GM18867 (cell line): ENCODE results near the gene RPRD2.

Experiments
- ATAC-seq: cut with Tn5 transposase; IDR thresholded peaks from one replicate; pipeline ENCODE4 v1.9.1; 2021; ENCODE audit warnings: mild to moderate bottlenecking, moderate library complexity; ENCODE audit not compliant: unreplicated experiment

RPRD2 gene

GRCh38 chr1:150466964-150467363, 103.0 kb downstream of the RPRD2 start:
- ATAC-seq, result no peak

- no peak for ATAC-seq
These were observed 105.3 kb downstream of the RPRD2 start for GRCh38 chr1:150469291-150469690.

- no peak for ATAC-seq
These were observed 108.8 kb downstream of the RPRD2 start for GRCh38 chr1:150472601-150473200.

GRCh38 chr1:150473659-150474058, 109.7 kb downstream of the RPRD2 start:
- no peak for ATAC-seq

GRCh38 chr1:150474869-150475268, 110.9 kb downstream of the RPRD2 start:
- no peak for ATAC-seq

- no peak for ATAC-seq
These were observed 112.8 kb downstream of the RPRD2 start for GRCh38 chr1:150476754-150477153.

- no peak for ATAC-seq
These were observed 113.4 kb downstream of the RPRD2 start for GRCh38 chr1:150477320-150477719.

GRCh38 chr1:150477733-150478132, 113.8 kb downstream of the RPRD2 start:
- no peak for ATAC-seq

- no peak for ATAC-seq
These were observed 115.4 kb downstream of the RPRD2 start for GRCh38 chr1:150479370-150479769.

- no peak for ATAC-seq
These were observed 116.0 kb downstream of the RPRD2 start for GRCh38 chr1:150479927-150480352.

- ATAC-seq, result no peak
These were observed 120.5 kb downstream of the RPRD2 start for GRCh38 chr1:150484431-150484830.

GRCh38 chr1:150484861-150485260, 120.9 kb downstream of the RPRD2 start:
- no peak for ATAC-seq

GRCh38 chr1:150486966-150487762, 123.2 kb downstream of the RPRD2 start, which contains the start of gene TARS2:
TSS of gene TARS2 (plus strand) at chr1:150487419. CDS start at chr1:150487451, 32 bp downstream.
- peak; percentile 100 for ATAC-seq

- ATAC-seq, result no peak
These were observed 123.8 kb downstream of the RPRD2 start for GRCh38 chr1:150487763-150488115.

- ATAC-seq, result no peak
These were observed 129.2 kb downstream of the RPRD2 start for GRCh38 chr1:150493175-150493574.

GRCh38 chr1:150498342-150498741, 134.4 kb downstream of the RPRD2 start:
- no peak for ATAC-seq

- no peak for ATAC-seq
These were observed 141.5 kb downstream of the RPRD2 start for GRCh38 chr1:150505431-150505830.

GRCh38 chr1:150507912-150508864, 144.2 kb downstream of the RPRD2 start, which contains the start of gene ECM1:
TSS of gene ECM1 (plus strand) at chr1:150508109. CDS start at chr1:150508210, 101 bp downstream.
- no peak for ATAC-seq

- no peak for ATAC-seq
These were observed 145.0 kb downstream of the RPRD2 start for GRCh38 chr1:150508982-150509381.

GRCh38 chr1:150511551-150511950, 147.6 kb downstream of the RPRD2 start:
- no peak for ATAC-seq

GRCh38 chr1:150511985-150512660, 148.2 kb downstream of the RPRD2 start:
- ATAC-seq, result no peak
